GM19239 (cell line): ENCODE measurements around the gene MRPL41.
"Not testable (repeated sequence)": the region's sequence is repeated elsewhere in the genome, so short reads cannot be mapped to it uniquely, and the experiment has no call there.

ENCODE experiments used
- DNase-seq: peaks from one replicate; pipeline ENCODE4 v3.0.0; 2011; ENCODE audit warnings: low spot score; ENCODE audit not compliant: insufficient read length
- FAIRE-seq: peaks from 2 replicates; lab custom pipeline; 2011; peaks lifted over from hg19 to GRCh38; lab: Jason Lieb, UNC

Gene MRPL41

DNA sequence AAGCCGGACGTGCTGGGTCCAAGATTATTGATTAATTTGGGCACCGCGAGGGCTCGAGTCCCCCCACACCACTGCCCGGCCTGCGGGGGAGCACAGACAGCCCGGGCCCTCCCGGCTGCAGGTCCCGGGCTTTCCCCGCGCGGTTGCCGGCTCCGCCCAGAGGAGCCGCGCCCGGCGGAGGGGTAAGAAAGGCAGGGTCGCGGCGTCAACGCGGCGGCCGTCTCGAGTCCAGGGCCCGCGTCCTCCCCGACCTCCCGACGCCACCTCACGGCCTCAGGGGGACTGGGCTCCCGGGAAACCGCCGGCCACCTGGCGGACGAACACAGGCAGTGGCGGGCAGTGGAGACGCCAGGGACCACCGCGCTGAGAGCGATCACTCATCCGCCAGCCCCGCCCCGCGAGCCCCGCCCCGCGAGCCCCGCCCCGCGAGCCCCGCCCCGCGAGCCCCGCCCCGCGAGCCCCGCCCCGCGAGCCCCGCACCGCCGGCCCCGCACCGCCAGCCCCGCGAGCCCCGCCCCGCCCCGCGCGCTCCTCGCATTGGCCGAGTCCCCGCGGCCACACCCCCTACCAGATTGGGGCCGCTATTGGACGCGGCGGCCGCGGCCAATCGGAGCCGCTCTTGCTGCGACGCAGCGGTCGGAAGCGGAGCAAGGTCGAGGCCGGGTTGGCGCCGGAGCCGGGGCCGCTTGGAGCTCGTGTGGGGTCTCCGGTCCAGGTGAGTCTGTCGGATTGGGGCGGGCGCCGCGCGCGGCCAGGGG, at the start of gene MRPL41:
TSS of gene MRPL41 (plus strand) at position 616 of the 758 bp plus-strand sequence. CDS start 203 bp downstream, outside the sequence.
- peak; percentile 96 for FAIRE-seq

DNA sequence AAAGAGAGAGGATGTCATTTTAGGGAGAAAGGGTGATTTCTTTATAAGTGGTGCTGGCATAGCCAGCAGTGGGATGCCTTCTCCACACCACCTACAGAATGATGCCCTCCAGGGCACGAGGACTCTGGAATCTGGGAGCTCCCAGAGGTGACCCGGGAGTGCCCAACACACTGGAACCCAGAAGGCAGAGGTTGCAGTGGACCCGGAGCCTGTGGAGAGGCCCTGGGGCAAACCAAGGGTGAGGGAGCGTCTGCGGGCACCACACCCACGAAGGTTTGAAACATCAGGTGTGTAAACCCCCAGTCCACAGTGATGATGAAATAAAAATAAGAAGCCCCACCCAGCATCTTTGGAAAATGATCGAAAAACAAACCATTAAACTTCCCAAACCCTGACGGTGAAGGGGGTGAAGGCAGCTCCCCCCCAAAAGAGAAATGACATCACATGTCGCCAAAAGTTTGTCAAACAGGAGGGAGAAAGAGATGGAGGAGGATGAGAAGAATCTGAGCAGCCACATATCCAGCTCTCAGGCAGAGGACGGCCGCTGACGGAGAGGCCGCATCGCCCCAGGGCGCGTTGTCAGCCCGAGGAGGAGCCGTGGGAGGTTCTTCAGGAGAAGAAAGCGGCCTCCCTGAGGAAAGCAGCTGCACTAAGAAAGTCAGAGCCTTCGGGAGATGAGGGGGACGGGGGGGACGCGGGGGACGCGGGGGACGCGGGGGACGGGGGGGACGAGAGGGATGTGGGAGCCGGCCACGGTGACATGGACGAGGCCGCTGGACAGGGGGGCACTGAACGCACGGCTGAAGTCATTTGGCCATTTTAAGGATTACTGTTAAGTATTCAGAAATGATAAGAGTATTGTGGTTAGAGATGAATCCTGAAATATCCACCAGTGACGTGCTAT, 49.4 kb upstream of the MRPL41 start:
- DNase-seq, result no peak

More for the DNA sequence above, at the start of gene MRPL41:
- DNase-seq, result peak; percentile 98

DNA sequence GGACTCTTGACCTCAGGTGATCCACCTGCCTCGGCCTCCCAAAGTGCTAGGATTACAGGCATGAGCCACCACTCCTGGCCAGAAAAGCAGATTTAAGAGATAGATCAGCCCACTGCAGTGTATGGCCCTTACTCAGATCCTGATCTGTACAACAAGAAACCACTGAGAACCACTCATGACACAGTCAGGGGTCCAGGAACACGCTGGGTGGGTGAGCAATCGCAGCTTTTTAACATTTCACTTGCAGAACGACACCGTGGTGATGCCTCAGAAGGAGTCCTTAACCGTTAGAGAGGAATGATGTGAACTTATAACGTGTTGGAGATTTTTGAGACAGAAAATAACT, 47.3 kb upstream of the MRPL41 start:
- FAIRE-seq (no peak), DNase-seq (no peak)

More for the DNA sequence above, 49.4 kb upstream of the MRPL41 start:
- no peak for FAIRE-seq

DNA sequence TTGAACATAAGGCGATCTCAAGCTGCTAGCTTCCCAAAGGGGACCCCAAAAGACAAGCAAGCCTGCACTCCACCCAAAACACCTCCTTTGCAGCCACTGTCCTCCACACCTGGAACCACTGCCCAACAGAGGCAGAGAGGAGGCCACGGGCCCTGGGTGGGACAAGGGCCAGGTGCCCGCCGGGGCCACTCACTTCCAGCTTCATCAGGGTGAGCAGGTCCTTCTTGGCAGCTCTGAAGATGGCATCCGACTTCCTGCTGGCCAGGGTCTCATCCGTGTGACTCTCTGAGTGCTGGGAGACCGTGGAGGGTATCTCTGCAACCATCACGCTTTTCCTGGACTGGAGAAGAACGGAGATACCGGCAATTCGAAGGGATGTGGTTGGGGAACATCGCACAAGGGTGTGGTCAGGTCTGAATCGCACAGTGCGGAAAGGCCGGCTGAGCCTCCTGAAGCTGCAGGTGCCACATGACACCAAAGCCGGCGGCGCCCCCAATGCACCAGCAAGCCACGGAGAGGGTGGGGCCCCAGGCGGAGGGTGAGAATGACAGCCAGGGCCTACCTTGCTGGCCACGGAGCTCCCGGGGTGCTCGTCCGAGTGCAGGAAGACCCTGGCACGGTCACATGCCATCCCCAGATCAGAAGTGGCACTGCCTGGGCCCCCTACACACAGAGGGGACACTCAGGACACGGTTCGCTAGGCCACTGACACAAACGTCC, 46.1 kb upstream of the MRPL41 start:
- DNase-seq (no peak), FAIRE-seq (no peak)

DNA sequence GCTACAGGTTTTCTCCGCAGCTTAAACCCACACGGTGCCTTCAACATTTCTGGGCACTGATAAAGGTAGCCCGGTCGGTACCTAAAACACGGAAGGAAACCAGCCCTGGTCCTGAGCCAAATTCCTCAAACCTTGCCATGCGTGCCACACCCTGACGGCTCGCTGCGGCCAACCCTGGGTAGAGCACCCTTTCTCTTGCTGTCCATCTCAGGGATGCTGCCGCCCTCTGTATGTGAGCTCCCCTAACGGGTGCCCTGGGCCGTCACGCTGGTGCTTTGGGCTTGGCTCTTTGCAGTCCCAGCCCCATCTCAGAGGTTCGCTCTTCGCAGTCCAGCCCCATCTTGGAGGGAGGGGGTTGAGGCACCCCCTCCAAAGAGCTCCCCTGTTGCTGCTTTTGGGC, 45.4 kb upstream of the MRPL41 start:
- FAIRE-seq, result no peak
- no peak for DNase-seq

DNA sequence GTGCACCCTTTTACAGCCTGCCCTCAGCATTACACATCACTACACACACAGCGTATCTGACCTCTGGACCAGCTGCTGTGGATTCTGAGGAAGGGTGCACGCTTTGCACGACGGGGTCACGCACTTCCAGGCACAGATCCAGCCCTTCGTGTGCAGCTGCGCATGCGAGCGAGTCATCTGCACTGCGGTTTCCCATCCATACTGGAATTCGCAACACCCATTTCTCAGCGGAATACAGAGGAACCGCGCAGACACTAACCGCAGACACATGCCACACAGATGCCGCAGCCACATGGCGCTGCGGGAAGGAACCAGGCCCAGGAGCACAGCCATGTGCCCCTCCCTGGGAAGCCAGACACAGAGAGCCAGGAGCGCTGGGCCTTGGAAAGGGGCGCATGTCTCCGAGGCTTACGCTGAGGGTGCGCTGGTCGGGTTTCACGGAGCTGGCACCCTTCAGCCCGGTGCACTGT, 44.9 kb upstream of the MRPL41 start:
- FAIRE-seq, result no peak

DNA sequence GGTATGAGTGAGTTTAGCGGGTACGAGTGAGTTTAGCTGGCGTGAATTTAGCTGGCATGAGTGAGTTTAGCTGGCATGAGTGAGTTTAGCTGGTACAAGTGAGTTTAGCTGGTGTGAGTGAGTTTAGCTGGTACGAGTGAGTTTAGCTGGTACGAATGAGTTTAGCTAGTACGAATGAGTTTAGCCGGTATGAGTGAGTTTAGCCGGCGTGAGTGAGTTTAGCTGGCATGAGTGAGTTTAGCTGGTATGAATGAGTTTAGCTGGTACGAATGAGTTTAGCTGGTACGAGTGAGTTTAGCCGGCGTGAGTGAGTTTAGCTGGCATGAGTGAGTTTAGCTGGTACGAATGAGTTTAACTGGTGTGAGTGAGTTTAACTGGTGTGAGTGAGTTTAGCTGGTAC, 42.5 kb upstream of the MRPL41 start:
- no peak for FAIRE-seq

More for the DNA sequence above, 44.9 kb upstream of the MRPL41 start:
- no peak for DNase-seq

DNA sequence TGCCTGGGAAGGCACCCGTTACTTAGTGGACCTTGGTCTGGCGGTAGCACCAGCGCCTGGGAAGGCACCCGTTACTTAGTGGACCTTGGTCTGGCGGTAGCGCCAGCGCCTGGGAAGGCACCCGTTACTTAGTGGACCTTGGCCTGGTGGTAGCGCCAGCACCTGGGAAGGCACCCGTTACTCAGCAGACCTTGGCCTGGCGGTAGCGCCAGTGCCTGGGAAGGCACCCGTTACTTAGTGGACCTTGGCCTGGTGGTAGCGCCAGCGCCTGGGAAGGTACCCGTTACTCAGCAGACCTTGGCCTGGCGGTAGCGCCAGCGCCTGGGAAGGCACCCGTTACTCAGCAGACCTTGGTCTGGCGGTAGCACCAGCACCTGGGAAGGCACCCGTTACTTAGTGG, 40.6 kb upstream of the MRPL41 start:
- not testable (repeated sequence) for DNase-seq, FAIRE-seq

More for the DNA sequence above, 42.5 kb upstream of the MRPL41 start:
- no peak for DNase-seq

DNA sequence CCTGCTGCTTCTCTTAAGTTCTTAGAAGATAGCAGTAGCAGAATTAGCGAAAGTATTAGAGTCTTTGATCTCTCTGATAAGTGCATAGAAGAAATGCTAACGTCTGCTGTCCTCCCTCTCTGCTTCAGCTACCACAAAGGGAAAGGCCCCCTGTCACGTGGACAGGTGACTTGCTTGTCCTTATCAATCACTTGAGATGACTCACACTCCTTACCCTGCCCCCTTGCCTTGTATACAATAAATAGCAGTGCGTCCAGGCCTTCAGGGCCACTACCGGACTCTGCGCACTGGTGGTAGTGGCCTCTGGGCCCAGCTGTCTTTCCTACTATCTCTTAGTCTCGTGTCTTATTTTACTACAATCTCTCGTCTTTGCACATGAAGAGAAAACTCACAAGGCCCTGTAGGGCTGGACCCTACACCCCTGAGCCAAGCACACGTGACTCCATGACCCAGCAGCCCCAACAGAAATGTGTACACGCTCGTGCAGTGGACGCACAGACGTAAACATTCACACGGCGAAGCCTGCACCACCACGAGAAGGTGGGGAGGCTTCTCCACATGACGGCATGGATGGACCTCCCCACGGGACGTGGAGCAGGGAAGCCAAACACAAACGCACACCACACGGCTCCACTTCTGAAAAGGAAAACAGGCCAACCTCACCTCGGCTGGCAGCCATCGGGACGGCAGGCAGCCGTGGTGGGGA, 39.8 kb upstream of the MRPL41 start:
- FAIRE-seq (no peak), DNase-seq (no peak)

DNA sequence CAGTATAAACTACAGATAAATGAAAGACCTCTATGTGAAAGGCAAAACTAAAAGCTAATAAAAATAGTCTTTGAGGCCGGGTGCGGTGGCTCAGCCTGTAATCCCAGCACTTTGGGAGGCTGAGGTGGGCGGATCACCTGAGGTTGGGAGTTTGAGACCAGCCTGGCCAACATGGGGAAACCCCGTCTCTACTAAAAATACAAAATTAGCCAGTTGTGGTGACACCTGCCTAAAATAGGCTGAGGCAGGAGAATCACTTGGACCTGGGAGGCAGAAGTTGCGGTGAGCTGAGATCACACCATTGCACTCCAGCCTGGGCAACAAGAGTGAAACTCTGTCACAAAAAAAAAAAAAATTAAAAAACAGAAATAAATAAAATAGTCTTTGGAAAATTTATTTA, 38.5 kb upstream of the MRPL41 start:
- FAIRE-seq, DNase-seq: not testable (repeated sequence)

DNA sequence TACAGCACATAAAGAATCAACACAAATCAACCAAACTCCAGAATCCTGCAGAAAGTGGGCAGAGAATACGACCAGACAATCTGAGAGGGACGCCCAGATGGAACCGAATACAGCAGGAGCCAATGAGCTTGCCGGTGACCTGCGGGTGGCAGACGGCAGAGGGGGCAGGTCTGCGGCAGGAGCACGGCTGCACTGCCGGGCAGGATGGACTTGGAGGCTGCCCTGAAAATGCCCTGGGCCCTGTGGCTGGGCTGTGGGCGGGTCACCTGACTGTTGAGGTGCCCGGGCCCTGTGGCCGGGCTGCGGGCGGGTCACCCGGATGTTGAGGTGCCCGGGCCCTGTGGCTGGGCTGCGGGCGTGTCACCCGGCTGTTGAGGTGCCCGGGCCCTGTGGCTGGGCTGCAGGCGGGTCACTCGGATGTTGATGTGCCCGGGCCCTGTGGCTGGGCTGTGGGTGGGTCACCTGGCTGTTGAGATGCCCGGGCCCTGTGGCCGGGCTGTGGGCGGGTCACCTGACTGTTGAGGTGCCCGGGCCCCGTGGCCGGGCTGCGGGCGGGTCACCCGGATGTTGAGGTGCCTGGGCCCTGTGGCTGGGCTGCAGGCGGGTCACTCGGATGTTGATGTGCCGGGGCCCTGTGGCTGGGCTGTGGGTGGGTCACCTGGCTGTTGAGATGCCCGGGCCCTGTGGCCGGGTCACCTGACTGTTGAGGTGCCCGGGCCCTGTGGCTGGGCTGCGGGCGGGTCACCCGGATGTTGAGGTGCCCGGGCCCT, 37.7 kb upstream of the MRPL41 start:
- not testable (repeated sequence) for DNase-seq, FAIRE-seq

DNA sequence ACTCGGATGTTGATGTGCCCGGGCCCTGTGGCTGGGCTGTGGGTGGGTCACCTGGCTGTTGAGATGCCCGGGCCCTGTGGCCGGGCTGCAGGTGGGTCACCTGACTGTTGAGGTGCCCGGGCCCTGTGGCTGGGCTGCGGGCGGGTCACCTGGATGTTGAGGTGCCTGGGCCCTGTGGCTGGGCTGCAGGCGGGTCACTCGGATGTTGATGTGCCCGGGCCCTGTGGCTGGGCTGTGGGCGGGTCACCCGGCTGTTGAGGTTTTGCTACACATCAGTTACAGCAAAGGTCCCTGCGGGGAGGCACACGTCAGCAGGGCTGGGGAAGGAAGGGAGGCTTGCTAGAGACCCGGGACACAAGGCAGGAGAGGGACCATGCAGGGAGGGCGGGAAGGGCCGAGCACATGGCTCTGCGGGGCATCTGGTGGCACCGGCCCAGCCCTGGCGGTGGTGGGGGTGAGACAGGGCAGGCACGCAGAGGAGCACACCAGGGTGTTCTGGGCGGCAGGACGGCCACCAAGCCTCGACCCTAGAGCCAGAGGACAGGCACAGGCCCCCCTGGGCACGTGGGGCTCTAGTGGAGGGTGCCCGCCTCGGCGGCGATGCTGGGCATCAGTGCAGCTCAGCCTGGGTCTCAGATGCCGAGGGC, 36.9 kb upstream of the MRPL41 start:
- no peak for FAIRE-seq
- DNase-seq, result no peak

DNA sequence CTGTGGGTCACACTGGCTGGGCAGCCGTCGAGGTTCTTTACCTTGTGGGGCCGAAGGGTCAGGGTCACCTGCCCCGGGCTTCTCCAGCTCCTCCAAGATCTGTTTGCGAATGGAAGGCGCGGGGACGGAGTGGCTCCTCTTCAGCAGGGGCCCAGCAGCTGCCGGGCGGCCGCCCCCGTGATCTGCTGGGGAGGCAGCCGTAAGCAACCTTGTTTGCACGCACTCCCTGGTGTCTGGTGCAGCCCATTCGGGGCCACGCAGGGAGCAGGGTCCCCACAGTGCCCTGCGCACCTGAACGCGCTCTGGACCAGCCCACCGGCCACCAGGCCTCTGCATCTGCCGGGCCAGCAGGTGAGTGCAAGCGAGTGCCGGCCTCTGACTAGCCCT, 36.3 kb upstream of the MRPL41 start:
- FAIRE-seq (no peak), DNase-seq (no peak)

DNA sequence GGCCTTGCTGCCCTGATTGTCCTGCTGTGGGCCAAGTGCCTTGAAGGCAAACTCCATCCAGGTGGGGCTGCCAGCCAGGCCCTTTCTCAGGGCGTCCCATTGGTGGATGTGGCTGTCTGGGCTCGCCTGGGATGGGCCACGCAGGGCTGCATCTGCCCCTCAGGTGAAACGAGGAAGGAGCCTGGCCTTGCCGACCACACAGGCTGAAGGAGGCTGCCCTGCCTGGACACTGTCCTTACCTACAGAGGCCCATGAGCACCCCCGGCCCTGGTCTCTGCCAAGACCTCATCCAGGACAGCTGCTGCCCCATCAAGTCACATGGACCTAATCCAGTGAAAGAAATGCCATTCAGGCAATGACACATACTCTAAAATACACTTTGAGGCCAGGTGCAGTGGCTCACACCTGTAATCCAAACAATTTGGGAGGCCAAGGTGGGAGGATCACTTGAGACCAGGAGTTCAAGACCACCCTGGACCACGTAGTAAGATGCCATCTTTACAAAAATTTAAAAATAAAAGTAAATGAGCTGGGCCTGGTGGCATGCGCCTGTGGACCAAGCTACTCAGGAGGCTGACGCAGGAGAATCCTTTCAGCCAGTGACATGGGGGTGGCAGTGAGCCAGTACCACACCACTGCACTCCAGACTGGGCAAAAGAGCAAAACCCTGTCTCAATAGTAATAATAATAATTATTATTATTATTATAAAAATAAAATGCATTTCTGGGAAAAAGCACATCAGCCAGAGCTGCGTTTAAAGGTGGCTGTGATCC, 35.3 kb upstream of the MRPL41 start:
- DNase-seq (no peak), FAIRE-seq (no peak)

DNA sequence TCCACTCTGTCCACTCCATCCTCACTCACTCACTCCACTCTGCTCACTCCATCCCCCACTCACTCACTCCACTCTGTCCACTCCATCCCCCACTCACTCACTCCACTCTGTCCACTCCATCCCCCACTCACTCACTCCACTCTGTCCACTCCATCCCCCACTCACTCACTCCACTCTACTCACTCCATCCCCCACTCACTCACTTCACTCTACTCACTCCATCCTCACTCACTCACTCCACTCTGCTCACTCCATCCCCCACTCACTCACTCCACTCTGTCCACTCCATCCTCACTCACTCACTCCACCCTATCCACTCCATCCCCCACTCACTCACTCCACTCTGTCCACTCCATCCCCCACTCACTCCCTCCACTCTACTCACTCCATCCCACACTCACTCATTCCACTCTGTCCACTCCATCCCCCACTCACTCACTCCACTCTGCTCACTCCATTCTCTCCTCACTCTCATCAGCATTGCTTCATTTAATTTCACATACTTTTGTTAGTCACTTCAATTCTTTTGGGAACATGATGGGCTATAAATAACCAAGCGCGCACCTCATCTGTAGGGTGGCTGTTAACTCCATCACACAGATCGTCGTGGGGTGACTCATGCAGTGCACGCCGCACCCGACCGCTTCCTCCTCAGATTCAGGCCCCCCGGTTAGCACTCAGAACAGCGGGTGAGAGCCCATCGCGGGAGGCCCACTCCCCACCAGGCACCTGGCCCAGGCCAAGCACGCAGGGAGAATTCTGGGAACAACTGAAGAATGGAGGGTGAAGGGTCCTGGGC, 32.8 kb upstream of the MRPL41 start:
- DNase-seq, FAIRE-seq: not testable (repeated sequence)

DNA sequence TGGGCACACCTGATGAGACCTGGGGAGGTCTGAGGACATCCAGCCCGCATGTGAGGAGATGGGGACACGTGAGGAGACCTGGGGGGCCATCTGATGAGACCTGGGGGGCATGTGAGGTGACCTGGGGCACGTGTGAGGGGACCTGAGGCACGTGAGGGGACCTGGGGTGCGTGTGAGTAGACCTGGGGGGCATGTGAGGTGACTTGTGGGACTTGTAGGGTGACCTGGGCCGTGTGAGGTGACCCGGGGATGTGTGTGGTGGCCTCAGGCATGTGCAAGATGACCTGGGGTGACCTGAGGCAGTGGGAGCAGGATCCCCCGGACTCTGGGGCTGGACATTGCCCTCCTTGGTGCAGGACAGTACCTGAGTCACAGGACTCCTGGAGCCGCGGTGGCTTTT, 32.1 kb upstream of the MRPL41 start:
- DNase-seq (no peak), FAIRE-seq (no peak)
